HFFc6 (cell line): ENCODE results near the gene CBX5. TPM values are rescaled to one million over a fixed set of nuclear protein-coding genes. Genes with fewer than 3 reads are reported as not detected.

Experiments
- DNase-seq: peaks from one replicate; pipeline ENCODE4 v3.0.0-alpha.2; 2018
- H3K27ac Mint-ChIP-seq: 2 replicates; pipeline ENCODE4 v1.8.0; 2020; ENCODE audit warnings: mild to moderate bottlenecking, mixed read lengths
- H3K27me3 Mint-ChIP-seq: 2 replicates; pipeline ENCODE4 v1.8.0; 2021; ENCODE audit warnings: mild to moderate bottlenecking, moderate library complexity, mixed read lengths; ENCODE audit not compliant: insufficient read depth
- H3K36me3 Mint-ChIP-seq: 2 replicates; pipeline ENCODE4 v1.8.0; 2021; ENCODE audit warnings: low read depth, mixed read lengths
- H3K4me1 Mint-ChIP-seq: 2 replicates; pipeline ENCODE4 v1.8.0; 2020; ENCODE audit warnings: low read depth, mixed read lengths
- H3K4me3 Mint-ChIP-seq: 2 replicates; pipeline ENCODE4 v1.8.0; 2020; ENCODE audit warnings: mild to moderate bottlenecking, moderate library complexity, mixed read lengths
- H3K9me3 Mint-ChIP-seq: 2 replicates; pipeline ENCODE4 v1.8.0; 2020; ENCODE audit warnings: mild to moderate bottlenecking, mixed read lengths
- total RNA-seq, 6 experiments: library from RNA; stranded (reverse); fragmentation: NEBNext Ultra II Directional; extraction: Animal tissue kit (Norgen Biotek cat#: 25700); gene quantifications; 2 replicates in 1 of 6; 3 replicates in 5 of 6; pipeline ENCODE4 v1.2.3, GENCODE V29; 2021
- TF ChIP-seq, protein P1 (sequence below): fragments of 200-600 bp; sonication (generic); IDR thresholded peaks from 2 replicates; pipeline ENCODE4 v1.5.0; 2021; ENCODE audit warnings: antibody characterized with exemption, mild to moderate bottlenecking

CBX5 gene
- total RNA-seq, 6 experiments from 2014 or later = 76.8 to 128 (median 117) TPM

- no peaks in the 10 kb centered on the region for H3K4me1 Mint-ChIP-seq
- no peaks in the 10 kb centered on the region for H3K36me3 Mint-ChIP-seq
- peaks cover 35% of the 10 kb centered on the region for H3K27me3 Mint-ChIP-seq
- no peaks in the 10 kb centered on the region for H3K9me3 Mint-ChIP-seq
- TF ChIP-seq, protein P1, sequence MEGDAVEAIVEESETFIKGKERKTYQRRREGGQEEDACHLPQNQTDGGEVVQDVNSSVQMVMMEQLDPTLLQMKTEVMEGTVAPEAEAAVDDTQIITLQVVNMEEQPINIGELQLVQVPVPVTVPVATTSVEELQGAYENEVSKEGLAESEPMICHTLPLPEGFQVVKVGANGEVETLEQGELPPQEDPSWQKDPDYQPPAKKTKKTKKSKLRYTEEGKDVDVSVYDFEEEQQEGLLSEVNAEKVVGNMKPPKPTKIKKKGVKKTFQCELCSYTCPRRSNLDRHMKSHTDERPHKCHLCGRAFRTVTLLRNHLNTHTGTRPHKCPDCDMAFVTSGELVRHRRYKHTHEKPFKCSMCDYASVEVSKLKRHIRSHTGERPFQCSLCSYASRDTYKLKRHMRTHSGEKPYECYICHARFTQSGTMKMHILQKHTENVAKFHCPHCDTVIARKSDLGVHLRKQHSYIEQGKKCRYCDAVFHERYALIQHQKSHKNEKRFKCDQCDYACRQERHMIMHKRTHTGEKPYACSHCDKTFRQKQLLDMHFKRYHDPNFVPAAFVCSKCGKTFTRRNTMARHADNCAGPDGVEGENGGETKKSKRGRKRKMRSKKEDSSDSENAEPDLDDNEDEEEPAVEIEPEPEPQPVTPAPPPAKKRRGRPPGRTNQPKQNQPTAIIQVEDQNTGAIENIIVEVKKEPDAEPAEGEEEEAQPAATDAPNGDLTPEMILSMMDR = peak; percentile 94
- DNase-seq = peak; percentile 23
- no peak overlapping the region for H3K4me3 Mint-ChIP-seq
- H3K27ac Mint-ChIP-seq = no peak overlapping the region
Observed at GRCh38 chr12:54207539-54208294, 72.2 kb downstream of the CBX5 start.

DNA sequence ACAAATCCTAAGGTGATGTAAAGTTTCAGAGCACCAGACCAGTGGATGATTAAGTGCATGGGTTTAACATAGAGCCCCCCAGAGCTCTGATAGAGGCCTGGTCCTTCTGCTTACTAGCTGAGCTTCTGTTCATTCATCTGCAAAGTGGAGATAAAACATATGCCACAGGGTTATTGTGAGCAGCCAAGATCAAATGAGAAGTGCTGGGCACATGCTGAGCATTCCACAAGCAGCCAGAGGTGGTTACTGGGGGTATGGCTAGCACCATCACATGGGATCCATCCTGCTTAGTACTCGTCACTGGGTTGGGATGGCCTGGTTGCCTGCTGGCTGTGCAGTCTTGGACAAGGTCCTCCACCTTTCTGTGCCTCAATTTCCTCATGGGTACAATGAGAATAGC is 73.1 kb downstream of the CBX5 start:
- H3K36me3 Mint-ChIP-seq = no peaks in the 10 kb centered on the region
- no peaks in the 10 kb centered on the region for H3K4me1 Mint-ChIP-seq
- H3K27ac Mint-ChIP-seq = no peak overlapping the region
- peaks cover 34% of the 10 kb centered on the region for H3K27me3 Mint-ChIP-seq
- no peak for DNase-seq
- TF ChIP-seq, protein P1 = no peak
- no peaks in the 10 kb centered on the region for H3K9me3 Mint-ChIP-seq
- H3K4me3 Mint-ChIP-seq = no peak overlapping the region

- Mint-ChIP-seq H3K36me3 (no peaks in the 10 kb centered on the region), H3K27ac (no peak overlapping the region), H3K4me3 (no peak overlapping the region), H3K4me1 (no peaks in the 10 kb centered on the region), H3K9me3 (no peaks in the 10 kb centered on the region), H3K27me3 (peaks cover 33% of the 10 kb centered on the region)
- TF ChIP-seq, protein P1 = no peak
- no peak for DNase-seq
Observed at GRCh38 chr12:54204316-54204715, 75.6 kb downstream of the CBX5 start.

DNA sequence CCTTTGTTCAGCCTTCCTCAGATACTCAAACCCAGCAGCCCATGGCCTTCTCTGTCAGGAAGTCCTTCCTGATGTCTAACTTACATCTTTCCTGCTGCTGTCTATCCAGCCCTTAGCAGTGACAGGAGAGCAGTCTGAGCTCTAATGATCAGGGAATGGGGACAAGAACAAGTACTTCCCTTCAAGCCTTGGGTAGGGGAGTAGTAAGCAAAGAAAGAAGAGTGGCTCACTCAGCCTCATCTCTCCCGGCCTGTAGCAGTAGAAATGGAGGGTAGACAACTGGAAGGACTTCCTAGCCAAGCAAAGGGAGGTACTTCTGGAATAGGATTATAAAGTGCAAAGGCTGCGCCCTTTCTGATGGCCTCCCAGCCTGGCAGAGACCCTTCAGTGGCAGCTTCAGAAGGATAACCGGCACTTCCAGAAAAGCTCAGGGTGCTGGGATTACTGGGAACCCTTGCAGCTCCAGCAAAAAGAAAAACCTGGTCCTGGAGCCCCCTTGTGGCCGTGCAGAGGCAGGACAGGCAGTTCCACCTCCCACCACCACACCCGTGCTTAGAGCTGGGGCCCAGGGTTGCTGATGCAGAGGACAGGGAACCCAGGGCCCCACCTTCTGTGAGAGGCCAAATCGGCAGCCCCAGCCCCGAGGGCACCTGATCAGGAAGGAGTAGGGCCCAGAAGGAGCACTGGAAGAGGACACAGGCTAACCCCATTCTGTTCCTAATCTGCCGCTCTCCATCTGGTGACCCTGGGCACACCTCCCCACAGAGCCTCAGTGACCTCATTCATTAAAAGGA is 78.7 kb downstream of the CBX5 start:
- H3K27ac Mint-ChIP-seq = no peak overlapping the region
- peaks cover 18% of the 10 kb centered on the region for H3K4me1 Mint-ChIP-seq
- no peaks in the 10 kb centered on the region for H3K9me3 Mint-ChIP-seq
- H3K4me3 Mint-ChIP-seq = no peak overlapping the region
- no peaks in the 10 kb centered on the region for H3K36me3 Mint-ChIP-seq
- peaks cover 29% of the 10 kb centered on the region for H3K27me3 Mint-ChIP-seq
- TF ChIP-seq, protein P1 = peak; percentile 97
- DNase-seq = peak; percentile 63

- H3K27me3 Mint-ChIP-seq = peaks cover 24% of the 10 kb centered on the region
- H3K4me3 Mint-ChIP-seq = no peak overlapping the region
- no peak overlapping the region for H3K27ac Mint-ChIP-seq
- TF ChIP-seq, protein P1 = no peak
- DNase-seq = no peak
- H3K4me1 Mint-ChIP-seq = peaks cover 23% of the 10 kb centered on the region
- no peaks in the 10 kb centered on the region for H3K36me3 Mint-ChIP-seq
- no peaks in the 10 kb centered on the region for H3K9me3 Mint-ChIP-seq
Observed at GRCh38 chr12:54200412-54200811, 79.5 kb downstream of the CBX5 start.
